HepG2 (cell line): ENCODE results near the gene GPX2. TPM values are rescaled to one million over a fixed set of nuclear protein-coding genes. Genes with fewer than 3 reads are reported as not detected.

Source experiments
- CEBPG ChIP-seq: IDR thresholded peaks from 2 replicates; pipeline ENCODE4 v1.6.1; 2016
- GRHL1 ChIP-seq: sonication (generic); formaldehyde crosslinking; conservative IDR thresholded peaks from 2 replicates; pipeline ENCODE4 v1.8.0; 2022; ENCODE audit warnings: missing genetic modification reagents
- PHB2 ChIP-seq: fragments of 450-650 bp; IDR thresholded peaks from 2 replicates; pipeline ENCODE4 v1.6.1; 2018; ENCODE audit not compliant: partially characterized antibody
- THAP9 ChIP-seq: sonication (generic); formaldehyde crosslinking; IDR thresholded peaks from 2 replicates; pipeline ENCODE4; 2020; ENCODE audit warnings: missing genetic modification reagents, mild to moderate bottlenecking, borderline replicate concordance
- ZBTB33 ChIP-seq: sonication (generic); formaldehyde crosslinking; IDR thresholded peaks from 2 replicates; pipeline ENCODE4 v1.4.0; 2020; ENCODE audit warnings: missing genetic modification reagents
- ZBTB8A ChIP-seq: sonication (generic); formaldehyde crosslinking; IDR thresholded peaks from 2 replicates; pipeline ENCODE4 v1.4.0; 2020; ENCODE audit warnings: mild to moderate bottlenecking, low read depth, missing genetic modification reagents, borderline replicate concordance
- ZNF530 ChIP-seq: sonication (generic); formaldehyde crosslinking; IDR thresholded peaks from 2 replicates; pipeline ENCODE4 v1.5.0; 2020; ENCODE audit warnings: low read depth, mild to moderate bottlenecking, missing genetic modification reagents
- polyA plus RNA-seq, 8 experiments: library from polyadenylated mRNA; depleted of rRNA in 3 of 8; stranded (reverse) in 7 of 8; unstranded in 1 of 8; fragments of >200 nt; fragmentation: Illumina TruSeq in 4 of 8; extraction: Trizol in 4 of 8; gene quantifications; 2 replicates each; pipeline versions ENCODE4 v1.2.1 to v1.2.3, GENCODE V29; 2011 to 2016; ENCODE audit warnings: low read depth in 4 of 8, missing spikeins in 1 of 8, mixed read lengths in 1 of 8; ENCODE audit not compliant: insufficient read depth in 1 of 8
- total RNA-seq, 5 experiments: library from RNA; depleted of rRNA; stranded (reverse); fragments of >200 nt; fragmentation: Illumina TruSeq; extraction: Trizol; gene quantifications; 2 replicates each; pipeline ENCODE4 v1.2.3, GENCODE V29; 2016; ENCODE audit warnings: low read depth in 1 of 5

GPX2 gene
- total and polyA plus RNA-seq, 2 of the 13 experiments (the other 11 are each of a cell fraction or from before 2014, with no cell fraction given), result 526 to 674 TPM

- TF ChIP-seq ZBTB33 (CRISPR knock-in tag) (0 out of 2 replicates have a peak, but pooled peaks have one; percentile 10), THAP9 (no peak), GRHL1 (CRISPR knock-in tag) (no peak), CEBPG (CRISPR knock-in tag) (peak; percentile 74), ZBTB8A (no peak), PHB2 (no peak), ZNF530 (CRISPR knock-in tag) (no peak)
Measured at GRCh38 chr14:64919618-64920017, 22.9 kb downstream of the GPX2 start (continued).
